ENCODE measurements around the gene KCNH1.

The KCNH1 gene

GRCh38 chr1:211133836-211134669 is at the start of gene KCNH1:
KCNH1 (minus strand) TSS chr1:211134148; CDS start chr1:211133945, 203 bp downstream.
- Mint-ChIP-seq H3K27ac (no peak within 1 kb of the TSS), H3K27me3 (peaks cover 52 to 81% of the 10 kb centered on the region in 2 donors), H3K36me3 (no peaks in the 10 kb centered on the region), H3K4me3 (peak within 1 kb of the TSS; percentile 67 to 76), H3K4me1 (peaks cover 9 to 18% of the 10 kb centered on the region in 2 donors), H3K9me3 (no peaks in the 10 kb centered on the region)
- ATAC-seq (replicated peaks) (peak; percentile 94), DNase-seq (peak; percentile 74)

GRCh38 chr1:211182746-211183145 is 48.8 kb upstream of the KCNH1 start:
- Mint-ChIP-seq H3K4me1 (no peaks in the 10 kb centered on the region), H3K4me3 (no peak overlapping the region), H3K9me3 (no peaks in the 10 kb centered on the region), H3K36me3 (no peaks in the 10 kb centered on the region), H3K27ac (no peak overlapping the region), H3K27me3 (peaks cover 14 to 16% of the 10 kb centered on the region in 2 donors)
- DNase-seq: no peak
- no peak for ATAC-seq (replicated peaks)

GRCh38 chr1:211174375-211174774 is 40.4 kb upstream of the KCNH1 start:
- Mint-ChIP-seq H3K4me1 (no peaks in the 10 kb centered on the region), H3K36me3 (peaks cover 0 to 4% of the 10 kb centered on the region in 2 donors), H3K4me3 (no peak overlapping the region), H3K27ac (no peak overlapping the region), H3K27me3 (peaks cover 15 to 21% of the 10 kb centered on the region in 2 donors), H3K9me3 (peaks cover 10 to 12% of the 10 kb centered on the region in 2 donors)
- DNase-seq (no peak), ATAC-seq (replicated peaks) (no peak)

GRCh38 chr1:211172657-211173056 is 38.7 kb upstream of the KCNH1 start:
- DNase-seq (no peak), ATAC-seq (replicated peaks) (no peak)
- H3K36me3 Mint-ChIP-seq: peaks cover 0 to 5% of the 10 kb centered on the region in 2 donors
- H3K9me3 Mint-ChIP-seq: peaks cover 17 to 22% of the 10 kb centered on the region in 2 donors
- no peaks in the 10 kb centered on the region for H3K4me1 Mint-ChIP-seq
- no peak overlapping the region for H3K4me3 Mint-ChIP-seq
- H3K27ac Mint-ChIP-seq: no peak overlapping the region
- H3K27me3 Mint-ChIP-seq: peaks cover 11 to 19% of the 10 kb centered on the region in 2 donors

- Mint-ChIP-seq H3K4me3 (no peak overlapping the region), H3K27ac (no peak overlapping the region), H3K9me3 (peaks cover 17 to 24% of the 10 kb centered on the region in 2 donors), H3K36me3 (peaks cover 0 to 5% of the 10 kb centered on the region in 2 donors), H3K27me3 (peaks cover 19 to 32% of the 10 kb centered on the region in 2 donors), H3K4me1 (no peaks in the 10 kb centered on the region)
- DNase-seq: no peak
- ATAC-seq (replicated peaks): no peak
Measured at GRCh38 chr1:211169353-211169752, 35.4 kb upstream of the KCNH1 start.

GRCh38 chr1:211158866-211159265 is 24.9 kb upstream of the KCNH1 start:
- no peak for ATAC-seq (replicated peaks)
- H3K36me3 Mint-ChIP-seq: no peaks in the 10 kb centered on the region
- H3K4me1 Mint-ChIP-seq: no peaks in the 10 kb centered on the region

GRCh38 chr1:211155040-211155439 is 21.1 kb upstream of the KCNH1 start:
- Mint-ChIP-seq H3K4me3 (no peak overlapping the region), H3K36me3 (no peaks in the 10 kb centered on the region), H3K27me3 (peaks cover 24 to 30% of the 10 kb centered on the region in 2 donors), H3K27ac (no peak overlapping the region), H3K4me1 (no peaks in the 10 kb centered on the region), H3K9me3 (peaks cover 14% of the 10 kb centered on the region in 2 donors)
- no peak for DNase-seq
- ATAC-seq (replicated peaks): no peak

More at GRCh38 chr1:211158866-211159265, 24.9 kb upstream of the KCNH1 start:
- H3K27me3 Mint-ChIP-seq: peaks cover 34 to 47% of the 10 kb centered on the region in 2 donors
- DNase-seq: no peak
- H3K9me3 Mint-ChIP-seq: peaks cover 14 to 15% of the 10 kb centered on the region in 2 donors
- no peak overlapping the region for H3K27ac Mint-ChIP-seq
- H3K4me3 Mint-ChIP-seq: no peak overlapping the region

- DNase-seq (no peak), ATAC-seq (replicated peaks) (no peak)
- peaks cover 13 to 14% of the 10 kb centered on the region in 2 donors for H3K9me3 Mint-ChIP-seq
- no peak overlapping the region for H3K4me3 Mint-ChIP-seq
- H3K27ac Mint-ChIP-seq: no peak overlapping the region
- peaks cover 23 to 29% of the 10 kb centered on the region in 2 donors for H3K27me3 Mint-ChIP-seq
- H3K4me1 Mint-ChIP-seq: no peaks in the 10 kb centered on the region
- H3K36me3 Mint-ChIP-seq: no peaks in the 10 kb centered on the region
Measured at GRCh38 chr1:211153932-211154331, 20.0 kb upstream of the KCNH1 start.

GRCh38 chr1:211148366-211148765 is 14.4 kb upstream of the KCNH1 start:
- H3K27me3 Mint-ChIP-seq: peaks cover 19 to 30% of the 10 kb centered on the region in 2 donors
- H3K4me1 Mint-ChIP-seq: no peaks in the 10 kb centered on the region
- no peak for DNase-seq
- no peak for ATAC-seq (replicated peaks)
- no peaks in the 10 kb centered on the region for H3K36me3 Mint-ChIP-seq
- H3K27ac Mint-ChIP-seq: no peak overlapping the region
- H3K9me3 Mint-ChIP-seq: peaks cover 0 to 1% of the 10 kb centered on the region in 2 donors
- no peak overlapping the region for H3K4me3 Mint-ChIP-seq

GRCh38 chr1:211145944-211146343 is 12.0 kb upstream of the KCNH1 start:
- H3K4me3 Mint-ChIP-seq: no peak overlapping the region
- H3K4me1 Mint-ChIP-seq: no peaks in the 10 kb centered on the region
- no peak overlapping the region for H3K27ac Mint-ChIP-seq
- no peaks in the 10 kb centered on the region for H3K36me3 Mint-ChIP-seq
- H3K27me3 Mint-ChIP-seq: peaks cover 25 to 44% of the 10 kb centered on the region in 2 donors
- DNase-seq: no peak
- peaks cover 0 to 1% of the 10 kb centered on the region in 2 donors for H3K9me3 Mint-ChIP-seq
- no peak for ATAC-seq (replicated peaks)

- ATAC-seq (replicated peaks) (peak in 1 of 2 donors; percentile 24), DNase-seq (no peak)
- Mint-ChIP-seq H3K9me3 (no peaks in the 10 kb centered on the region), H3K36me3 (no peaks in the 10 kb centered on the region), H3K4me1 (peaks cover 9 to 18% of the 10 kb centered on the region in 2 donors), H3K27ac (no peak overlapping the region), H3K27me3 (peaks cover 60 to 90% of the 10 kb centered on the region in 2 donors), H3K4me3 (no peak overlapping the region)
Measured at GRCh38 chr1:211135342-211135950, 1.5 kb upstream of the KCNH1 start.

GRCh38 chr1:211133393-211133835 is 534 bp downstream of the KCNH1 start:
- peaks cover 46 to 81% of the 10 kb centered on the region in 2 donors for H3K27me3 Mint-ChIP-seq
- ATAC-seq (replicated peaks): peak; percentile 14 to 27

GRCh38 chr1:211132721-211133392 is 1.1 kb downstream of the KCNH1 start:
- ATAC-seq (replicated peaks): no peak
- Mint-ChIP-seq H3K4me3 (no peak overlapping the region), H3K36me3 (no peaks in the 10 kb centered on the region), H3K27me3 (peaks cover 40 to 77% of the 10 kb centered on the region in 2 donors), H3K4me1 (peaks cover 9 to 18% of the 10 kb centered on the region in 2 donors), H3K9me3 (no peaks in the 10 kb centered on the region), H3K27ac (no peak overlapping the region)
- DNase-seq: no peak

More at GRCh38 chr1:211133393-211133835, 534 bp downstream of the KCNH1 start:
- no peak for DNase-seq
- Mint-ChIP-seq H3K9me3 (no peaks in the 10 kb centered on the region), H3K36me3 (no peaks in the 10 kb centered on the region), H3K4me3 (peak overlapping the region; percentile 67 to 76), H3K27ac (no peak overlapping the region), H3K4me1 (peaks cover 9 to 18% of the 10 kb centered on the region in 2 donors)

- DNase-seq (no peak), ATAC-seq (replicated peaks) (no peak)
- Mint-ChIP-seq H3K36me3 (no peaks in the 10 kb centered on the region), H3K27ac (no peak overlapping the region), H3K4me3 (no peak overlapping the region), H3K9me3 (no peaks in the 10 kb centered on the region), H3K4me1 (peaks cover 9 to 18% of the 10 kb centered on the region in 2 donors), H3K27me3 (peaks cover 24 to 57% of the 10 kb centered on the region in 2 donors)
Measured at GRCh38 chr1:211129776-211130175, 4.2 kb downstream of the KCNH1 start.
